ENCODE data around the gene NTRK2. TPM values are rescaled to one million over a fixed set of nuclear protein-coding genes. Genes with fewer than 3 reads are reported as not detected.

Gene NTRK2
- total and polyA plus RNA-seq, 10 of the 15 experiments (the other 5 are each of a cell fraction or from before 2014, with no cell fraction given), result 0.42 to 4.6 (median 0.65) TPM

DNA sequence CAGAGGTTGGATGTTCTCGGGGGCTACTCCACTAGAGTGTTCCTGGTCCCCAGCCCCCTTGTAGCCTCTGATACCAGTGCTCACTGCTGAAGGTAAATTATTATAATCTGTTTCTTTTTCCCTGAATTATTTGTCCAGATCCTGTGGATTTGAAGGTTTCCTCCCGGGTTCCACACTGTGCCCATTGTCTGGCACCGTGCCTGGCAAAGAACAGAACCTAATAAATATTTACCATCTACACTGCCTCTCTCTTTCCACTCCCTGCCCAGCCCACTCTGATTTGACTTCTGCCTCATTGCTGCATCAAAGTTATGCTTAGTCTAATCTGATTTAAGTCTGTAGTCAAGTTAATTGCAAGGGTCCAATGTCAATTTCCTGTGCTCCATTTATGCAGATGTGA lies 322.9 kb downstream of the NTRK2 start (continued):
- TF ChIP-seq, protein P1, sequence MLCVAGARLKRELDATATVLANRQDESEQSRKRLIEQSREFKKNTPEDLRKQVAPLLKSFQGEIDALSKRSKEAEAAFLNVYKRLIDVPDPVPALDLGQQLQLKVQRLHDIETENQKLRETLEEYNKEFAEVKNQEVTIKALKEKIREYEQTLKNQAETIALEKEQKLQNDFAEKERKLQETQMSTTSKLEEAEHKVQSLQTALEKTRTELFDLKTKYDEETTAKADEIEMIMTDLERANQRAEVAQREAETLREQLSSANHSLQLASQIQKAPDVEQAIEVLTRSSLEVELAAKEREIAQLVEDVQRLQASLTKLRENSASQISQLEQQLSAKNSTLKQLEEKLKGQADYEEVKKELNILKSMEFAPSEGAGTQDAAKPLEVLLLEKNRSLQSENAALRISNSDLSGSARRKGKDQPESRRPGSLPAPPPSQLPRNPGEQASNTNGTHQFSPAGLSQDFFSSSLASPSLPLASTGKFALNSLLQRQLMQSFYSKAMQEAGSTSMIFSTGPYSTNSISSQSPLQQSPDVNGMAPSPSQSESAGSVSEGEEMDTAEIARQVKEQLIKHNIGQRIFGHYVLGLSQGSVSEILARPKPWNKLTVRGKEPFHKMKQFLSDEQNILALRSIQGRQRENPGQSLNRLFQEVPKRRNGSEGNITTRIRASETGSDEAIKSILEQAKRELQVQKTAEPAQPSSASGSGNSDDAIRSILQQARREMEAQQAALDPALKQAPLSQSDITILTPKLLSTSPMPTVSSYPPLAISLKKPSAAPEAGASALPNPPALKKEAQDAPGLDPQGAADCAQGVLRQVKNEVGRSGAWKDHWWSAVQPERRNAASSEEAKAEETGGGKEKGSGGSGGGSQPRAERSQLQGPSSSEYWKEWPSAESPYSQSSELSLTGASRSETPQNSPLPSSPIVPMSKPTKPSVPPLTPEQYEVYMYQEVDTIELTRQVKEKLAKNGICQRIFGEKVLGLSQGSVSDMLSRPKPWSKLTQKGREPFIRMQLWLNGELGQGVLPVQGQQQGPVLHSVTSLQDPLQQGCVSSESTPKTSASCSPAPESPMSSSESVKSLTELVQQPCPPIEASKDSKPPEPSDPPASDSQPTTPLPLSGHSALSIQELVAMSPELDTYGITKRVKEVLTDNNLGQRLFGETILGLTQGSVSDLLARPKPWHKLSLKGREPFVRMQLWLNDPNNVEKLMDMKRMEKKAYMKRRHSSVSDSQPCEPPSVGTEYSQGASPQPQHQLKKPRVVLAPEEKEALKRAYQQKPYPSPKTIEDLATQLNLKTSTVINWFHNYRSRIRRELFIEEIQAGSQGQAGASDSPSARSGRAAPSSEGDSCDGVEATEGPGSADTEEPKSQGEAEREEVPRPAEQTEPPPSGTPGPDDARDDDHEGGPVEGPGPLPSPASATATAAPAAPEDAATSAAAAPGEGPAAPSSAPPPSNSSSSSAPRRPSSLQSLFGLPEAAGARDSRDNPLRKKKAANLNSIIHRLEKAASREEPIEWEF (IDR thresholded peaks at IDR 0.05; ENCODE audit: insufficient replicate concordance, low read depth, low read length), result no peak
- no peak for TF ChIP-seq BMI1 (IDR thresholded peaks at IDR 0.05; ENCODE audit: borderline replicate concordance)
- TF ChIP-seq SPI1 (IDR thresholded peaks at IDR 0.05; ENCODE audit: borderline replicate concordance, insufficient read depth, low read depth, low read length), result no peak

- H3K27me3 ChIP-seq (replicated peaks in 1 of 2; ENCODE audit: control insufficient read depth in 2 of 2, insufficient read depth in 2 of 2, low read length in 1 of 2), result no peaks in the 10 kb centered on the region; a peak in 2 of 4 replicates
- H3K9ac ChIP-seq (ENCODE audit: control insufficient read depth, insufficient read depth, low read length), result no peak overlapping the region
- FAIRE-seq (no peak), DNase-seq (ENCODE audit: low read depth, low spot score) (no peak), ATAC-seq (no peak)
- no peaks in the 10 kb centered on the region; the same call in 1 of the 2 replicates for H4K20me1 ChIP-seq (ENCODE audit: control insufficient read depth, insufficient read depth)
- SMC1A ChIA-PET (ENCODE audit: uncharacterized antibody, unreplicated experiment), result interaction anchor here (0.9 kb wide), 1 partner anchor 13 kb away, joined by 3 read pairs; no protein-coding TSS in a partner anchor
- intact Hi-C loops (cut with micrococcal nuclease; ENCODE audit: unreplicated experiment), result no loop called here
- H3K4me2 ChIP-seq (ENCODE audit: control insufficient read depth, insufficient read depth), result no peak overlapping the region
- no peak overlapping the region for H2AFZ ChIP-seq (ENCODE audit: control insufficient read depth, low read depth, low read length)
- no peaks in the 10 kb centered on the region for H3K79me2 ChIP-seq (ENCODE audit: control insufficient read depth, insufficient read depth, low read length)
- H3K4me3 ChIP-seq, result no peak overlapping the region
- POLR2A ChIA-PET, result no interaction called here
- in situ Hi-C loops (cut with MboI), result no loop called here
- H3K36me3 ChIP-seq (ENCODE audit: control insufficient read depth in 2 of 2, insufficient read depth in 2 of 2, low read length in 1 of 2), result no peaks in the 10 kb centered on the region
- no peak overlapping the region for H3K27ac ChIP-seq (ENCODE audit: control insufficient read depth, insufficient read depth)
- no peaks in the 10 kb centered on the region for H3K9me3 ChIP-seq (replicated peaks; ENCODE audit: control insufficient read depth, insufficient read depth, low read length)
- no TSS peak for BruUV-seq (replicated peaks)
- RAD21 ChIA-PET (ENCODE audit: unreplicated experiment), result no interaction called here
- 0% methylated on average over 1 of the region's 1 CpG for WGBS (ENCODE audit: insufficient coverage, insufficient replicate concordance, low lambda C conversion rate, missing lambda C conversion rate)
- no peak for TF ChIP-seq MTA2 (IDR thresholded peaks at IDR 0.05; ENCODE audit: low read depth)
- no peak for TF ChIP-seq ESRRA (IDR thresholded peaks at IDR 0.05; ENCODE audit: low read length)
- no peak for TF ChIP-seq EP300 (IDR thresholded peaks at IDR 0.05; ENCODE audit: borderline replicate concordance in 1 of 2, control insufficient read depth in 1 of 2, low read depth in 2 of 2, low read length in 2 of 2)
- TF ChIP-seq ZBTB40 (IDR thresholded peaks at IDR 0.05; ENCODE audit: borderline replicate concordance), result no peak
- CTCF ChIA-PET, result no interaction called here
- H3K4me1 ChIP-seq (ENCODE audit: control insufficient read depth, insufficient read depth, low read length), result no peaks in the 10 kb centered on the region
Measured at GRCh38 chr9:84993105-84993504, 323.6 kb downstream of the NTRK2 start.
